ENCODE results near the gene ZDHHC14. TPM values are rescaled to one million over a fixed set of nuclear protein-coding genes. Genes with fewer than 3 reads are reported as not detected.

Gene ZDHHC14
- total RNA-seq, 1 experiment from 2014 or later = 4.9 TPM

- CTCF ChIA-PET = no interaction called here
- no peaks in the 10 kb centered on the region for H3K9me3 ChIP-seq (ENCODE audit: low read length)
Measured at GRCh38 chr6:157410045-157410444, 29.1 kb downstream of the ZDHHC14 start.

GRCh38 chr6:157411368-157411767, 30.4 kb downstream of the ZDHHC14 start:
- no peaks in the 10 kb centered on the region for H3K79me2 ChIP-seq (ENCODE audit: low read length)
- H2AFZ ChIP-seq (ENCODE audit: low read length) = no peak overlapping the region
- ATAC-seq = no peak
- no peak for DNase-seq
- H3K9me3 ChIP-seq (ENCODE audit: low read length) = no peaks in the 10 kb centered on the region
- no TSS peak for BruUV-seq (replicated peaks)
- TF ChIP-seq EZH2 (IDR thresholded peaks at IDR 0.05; ENCODE audit: low read length, unreplicated experiment) (no peak), EZH2phosphoT487 (IDR thresholded peaks at IDR 0.05; ENCODE audit: borderline replicate concordance, low read length) (no peak), CTCF (conservative IDR thresholded peaks at IDR 0.05; ENCODE audit: low read depth, low read length) (no peak)
- H3K4me3 ChIP-seq (ENCODE audit: low read length) = no peak overlapping the region
- no peak overlapping the region for H3K4me2 ChIP-seq (ENCODE audit: low read length)
- H3K9ac ChIP-seq (ENCODE audit: low read length) = no peak overlapping the region
- CTCF ChIA-PET = no interaction called here
- H4K20me1 ChIP-seq (ENCODE audit: low read length) = no peaks in the 10 kb centered on the region
- no peak overlapping the region for H3K27ac ChIP-seq (ENCODE audit: low read length)
- POLR2A ChIA-PET (ENCODE audit: unreplicated experiment) = no interaction called here
- no peaks in the 10 kb centered on the region for H3K4me1 ChIP-seq (ENCODE audit: insufficient read depth, low read length)
- intact Hi-C loops (cut with micrococcal nuclease) = no loop called here
- no peaks in the 10 kb centered on the region for H3K27me3 ChIP-seq (ENCODE audit: low read length)
- no peaks in the 10 kb centered on the region for H3K36me3 ChIP-seq (ENCODE audit: low read depth, low read length)
- H3F3A ChIP-seq (ENCODE audit: low read length, unreplicated experiment) = no peaks in the 10 kb centered on the region
- H3K9me2 ChIP-seq (replicated peaks; ENCODE audit: low read length) = no peaks in the 10 kb centered on the region

More at GRCh38 chr6:157410045-157410444, 29.1 kb downstream of the ZDHHC14 start:
- Histone ChIP-seq H3K9ac (ENCODE audit: low read length) (no peak overlapping the region), H3K4me1 (ENCODE audit: insufficient read depth, low read length) (peaks cover 6% of the 10 kb centered on the region; the same call in 1 of the 2 replicates), H3K4me3 (ENCODE audit: low read length) (no peak overlapping the region), H3K9me2 (replicated peaks; ENCODE audit: low read length) (no peaks in the 10 kb centered on the region), H3K4me2 (ENCODE audit: low read length) (no peak overlapping the region), H4K20me1 (ENCODE audit: low read length) (no peaks in the 10 kb centered on the region), H3K27me3 (ENCODE audit: low read length) (no peaks in the 10 kb centered on the region), H3K27ac (ENCODE audit: low read length) (no peak overlapping the region), H3K79me2 (ENCODE audit: low read length) (no peaks in the 10 kb centered on the region), H2AFZ (ENCODE audit: low read length) (no peak overlapping the region), H3K36me3 (ENCODE audit: low read depth, low read length) (no peaks in the 10 kb centered on the region), H3F3A (ENCODE audit: low read length, unreplicated experiment) (no peaks in the 10 kb centered on the region)
- DNase-seq (no peak), ATAC-seq (no peak)
- BruUV-seq (replicated peaks) = no TSS peak
- TF ChIP-seq EZH2 (IDR thresholded peaks at IDR 0.05; ENCODE audit: low read length, unreplicated experiment) (no peak), EZH2phosphoT487 (IDR thresholded peaks at IDR 0.05; ENCODE audit: borderline replicate concordance, low read length) (no peak), CTCF (conservative IDR thresholded peaks at IDR 0.05; ENCODE audit: low read depth, low read length) (no peak)
- POLR2A ChIA-PET (ENCODE audit: unreplicated experiment) = no interaction called here
- intact Hi-C loops (cut with micrococcal nuclease) = no loop called here

- ChIA-PET POLR2A (ENCODE audit: unreplicated experiment) (no interaction called here), CTCF (no interaction called here)
- Histone ChIP-seq H3K36me3 (ENCODE audit: low read depth, low read length) (no peaks in the 10 kb centered on the region), H3K9me3 (ENCODE audit: low read length) (no peaks in the 10 kb centered on the region), H3K4me1 (ENCODE audit: insufficient read depth, low read length) (no peaks in the 10 kb centered on the region), H3K27ac (ENCODE audit: low read length) (no peak overlapping the region), H3K4me3 (ENCODE audit: low read length) (no peak overlapping the region), H2AFZ (ENCODE audit: low read length) (no peak overlapping the region), H3K9ac (ENCODE audit: low read length) (no peak overlapping the region), H3K27me3 (ENCODE audit: low read length) (no peaks in the 10 kb centered on the region), H3F3A (ENCODE audit: low read length, unreplicated experiment) (no peaks in the 10 kb centered on the region), H4K20me1 (ENCODE audit: low read length) (no peaks in the 10 kb centered on the region), H3K4me2 (ENCODE audit: low read length) (no peak overlapping the region), H3K9me2 (replicated peaks; ENCODE audit: low read length) (no peaks in the 10 kb centered on the region), H3K79me2 (ENCODE audit: low read length) (no peaks in the 10 kb centered on the region)
- intact Hi-C loops (cut with micrococcal nuclease) = no loop called here
- ATAC-seq (no peak), DNase-seq (no peak)
- no TSS peak for BruUV-seq (replicated peaks)
- TF ChIP-seq EZH2 (IDR thresholded peaks at IDR 0.05; ENCODE audit: low read length, unreplicated experiment) (no peak), CTCF (conservative IDR thresholded peaks at IDR 0.05; ENCODE audit: low read depth, low read length) (no peak), EZH2phosphoT487 (IDR thresholded peaks at IDR 0.05; ENCODE audit: borderline replicate concordance, low read length) (no peak)
Measured at GRCh38 chr6:157412791-157413190, 31.8 kb downstream of the ZDHHC14 start.

All from PC-3 (cell line).